H1 (cell line): ENCODE results near the gene CT45A10. TPM values are rescaled to one million over a fixed set of nuclear protein-coding genes. Genes with fewer than 3 reads are reported as not detected.

Source experiments
- CTCF ChIA-PET: fragments of 300-600 bp; sonication (Branson Sonifier 250); formaldehyde crosslinking; loops from one replicate; lab custom pipeline; 2021; ENCODE audit not compliant: partially characterized antibody; lab: Charles Lee
- POLR2A ChIA-PET: fragments of 300-600 bp; sonication (Branson Sonifier 250); formaldehyde crosslinking; loops from one replicate; lab custom pipeline; 2021; ENCODE audit warnings: inconsistent platforms; ENCODE audit not compliant: partially characterized antibody; lab: Charles Lee
- DNase-seq, 2 experiments: peaks; one replicate each; pipeline versions ENCODE4 v3.0.0 to v3.0.0-alpha.2; 2010 to 2022; ENCODE audit warnings: low spot score in 2 of 2, low read depth in 1 of 2, mixed read lengths in 1 of 2
- FAIRE-seq: peaks from 2 replicates; lab custom pipeline; 2011; peaks lifted over from hg19 to GRCh38; lab: Jason Lieb, UNC
- H2AFZ ChIP-seq: 2 replicates; pipeline ENCODE4 v1.8.1; 2012; ENCODE audit warnings: low read length, inconsistent platforms
- H2AK5ac ChIP-seq: 2 replicates; pipeline ENCODE4 v1.6.1; 2013; ENCODE audit warnings: low read depth, low read length
- H2BK120ac ChIP-seq: replicated peaks from 2 replicates; pipeline ENCODE3; 2013; ENCODE audit warnings: low read depth, low read length, inconsistent platforms
- H2BK12ac ChIP-seq: 2 replicates; pipeline ENCODE4 v1.6.1; 2013; ENCODE audit warnings: low read depth, low read length
- H2BK15ac ChIP-seq: 2 replicates; pipeline ENCODE4 v1.6.1; 2013; ENCODE audit warnings: low read length
- H2BK20ac ChIP-seq: 2 replicates; pipeline ENCODE4 v1.6.1; 2013; ENCODE audit warnings: low read length
- H2BK5ac ChIP-seq: 2 replicates; pipeline ENCODE4 v1.6.1; 2013; ENCODE audit warnings: low read depth, low read length
- H3K14ac ChIP-seq: 2 replicates; pipeline ENCODE4 v1.6.1; 2013; ENCODE audit warnings: inconsistent platforms; ENCODE audit not compliant: insufficient read length
- H3K18ac ChIP-seq: 2 replicates; pipeline ENCODE4 v1.6.1; 2013; ENCODE audit warnings: low read length; ENCODE audit errors: extremely low read depth
- H3K23ac ChIP-seq: 2 replicates; pipeline ENCODE4 v1.6.1; 2013; ENCODE audit warnings: inconsistent platforms; ENCODE audit not compliant: insufficient read length
- H3K23me2 ChIP-seq: 2 replicates; pipeline ENCODE4 v1.6.1; 2013; ENCODE audit warnings: low read depth, low read length
- H3K27ac ChIP-seq: 2 replicates; pipeline ENCODE4 v1.6.1; 2011; ENCODE audit warnings: low read depth, low read length, inconsistent platforms
- H3K27me3 ChIP-seq, 4 experiments: replicated peaks in 1 of 4; 1 replicate in 1 of 4; 2 replicates in 3 of 4; pipeline versions ENCODE4 v1.6.1 to v1.8.1; 2011 to 2013; ENCODE audit warnings: low read length in 3 of 4, mild to moderate bottlenecking in 3 of 4, inconsistent platforms in 2 of 4, mixed read lengths in 2 of 4, moderate library complexity in 1 of 4; ENCODE audit not compliant: control insufficient read depth in 3 of 4, insufficient read depth in 3 of 4; ENCODE audit errors: extremely low read depth in 1 of 4
- H3K36me3 ChIP-seq, 4 experiments: 2 replicates each; pipeline versions ENCODE4 v1.6.1 to v1.8.1; 2011 to 2013; ENCODE audit warnings: mild to moderate bottlenecking in 4 of 4, low read length in 3 of 4, moderate library complexity in 2 of 4, control low read depth in 1 of 4, inconsistent platforms in 1 of 4; ENCODE audit not compliant: insufficient read depth in 4 of 4, control insufficient read depth in 2 of 4
- H3K4ac ChIP-seq: replicated peaks from 2 replicates; pipeline ENCODE3; 2013; ENCODE audit warnings: low read length, low read depth, mixed read lengths, inconsistent platforms; ENCODE audit not compliant: insufficient read length
- H3K4me1 ChIP-seq, 4 experiments: replicated peaks in 1 of 4; 1 replicate in 1 of 4; 2 replicates in 3 of 4; pipeline versions ENCODE4 v1.6.1 to v1.8.1; 2011 to 2013; ENCODE audit warnings: low read length in 3 of 4, inconsistent platforms in 2 of 4, mixed read lengths in 1 of 4; ENCODE audit not compliant: insufficient read depth in 4 of 4, control insufficient read depth in 3 of 4
- H3K4me2 ChIP-seq, 2 experiments: 2 replicates each; pipeline versions ENCODE4 v1.6.1 to v1.8.1; 2011 to 2013; ENCODE audit warnings: low read depth in 2 of 2, low read length in 2 of 2, control low read depth in 1 of 2, inconsistent platforms in 1 of 2, mild to moderate bottlenecking in 1 of 2; ENCODE audit not compliant: insufficient read depth in 1 of 2
- H3K4me3 ChIP-seq, 4 experiments: fragments of 200-600, 300-600 bp in 1 of 4; sonication (generic), shearing (Covaris generic), sonication (Bioruptor Twin) in 1 of 4; 2 replicates each; pipeline versions ENCODE4 v1.5.1 to v1.8.1; 2011 to 2016; ENCODE audit warnings: low read length in 4 of 4, low read depth in 3 of 4, control low read depth in 2 of 4, inconsistent platforms in 2 of 4, mild to moderate bottlenecking in 2 of 4, mixed read lengths in 1 of 4, moderate library complexity in 1 of 4; ENCODE audit not compliant: insufficient read depth in 2 of 4; ENCODE audit errors: extremely low read depth in 1 of 4
- H3K56ac ChIP-seq: replicated peaks from 2 replicates; pipeline ENCODE3; 2013; ENCODE audit warnings: low read depth, mild to moderate bottlenecking, mixed read lengths, low read length, inconsistent platforms; ENCODE audit not compliant: insufficient read length
- H3K79me1 ChIP-seq: 2 replicates; pipeline ENCODE4 v1.6.1; 2013; ENCODE audit warnings: low read depth, low read length, control low read depth
- H3K79me2 ChIP-seq, 2 experiments: 2 replicates each; pipeline versions ENCODE4 v1.6.1 to v1.8.1; 2012 to 2013; ENCODE audit warnings: low read length in 2 of 2, mild to moderate bottlenecking in 2 of 2, inconsistent platforms in 1 of 2; ENCODE audit not compliant: insufficient read depth in 2 of 2, control insufficient read depth in 1 of 2
- H3K9ac ChIP-seq, 4 experiments: replicated peaks in 1 of 4; 1 replicate in 1 of 4; 2 replicates in 3 of 4; pipeline versions ENCODE4 v1.6.1 to v1.8.1; 2011 to 2013; ENCODE audit warnings: low read depth in 3 of 4, low read length in 3 of 4, control low read depth in 2 of 4, mild to moderate bottlenecking in 2 of 4, moderate library complexity in 2 of 4, inconsistent platforms in 1 of 4; ENCODE audit errors: extremely low read depth in 1 of 4
- H3K9me3 ChIP-seq, 2 experiments: 2 replicates each; pipeline versions ENCODE4 v1.6.1 to v1.8.1; 2012 to 2013; ENCODE audit warnings: mild to moderate bottlenecking in 2 of 2, moderate library complexity in 2 of 2, control low read depth in 1 of 2, inconsistent platforms in 1 of 2, low read depth in 1 of 2, low read length in 1 of 2, mixed read lengths in 1 of 2; ENCODE audit not compliant: insufficient read depth in 2 of 2
- H4K20me1 ChIP-seq, 2 experiments: replicated peaks in 1 of 2; 2 replicates each; pipeline versions ENCODE3 to v1.8.1; 2011 to 2013; ENCODE audit warnings: inconsistent platforms in 2 of 2, low read length in 2 of 2, mild to moderate bottlenecking in 1 of 2; ENCODE audit not compliant: insufficient read depth in 2 of 2, control insufficient read depth in 1 of 2
- H4K5ac ChIP-seq: 2 replicates; pipeline ENCODE4 v1.6.1; 2013; ENCODE audit warnings: low read length, low read depth, mixed read lengths, inconsistent platforms; ENCODE audit not compliant: insufficient read length
- H4K8ac ChIP-seq: 2 replicates; pipeline ENCODE4 v1.8.0; 2013; ENCODE audit warnings: mild to moderate bottlenecking, moderate library complexity, low read length, inconsistent platforms; ENCODE audit not compliant: insufficient read depth; ENCODE audit errors: extremely low read depth
- H4K91ac ChIP-seq: replicated peaks from 2 replicates; pipeline ENCODE3; 2013; ENCODE audit warnings: low read length, mixed read lengths, inconsistent platforms; ENCODE audit not compliant: insufficient read length
- BACH1 ChIP-seq: IDR thresholded peaks from 2 replicates; pipeline ENCODE4 v1.6.1; 2012; ENCODE audit warnings: low read length, improper control_type of control experiment
- CEBPB ChIP-seq: IDR thresholded peaks from 2 replicates; pipeline ENCODE4 v1.6.1; 2012; ENCODE audit warnings: low read depth, low read length
- MAX ChIP-seq: IDR thresholded peaks from 2 replicates; pipeline ENCODE4 v1.6.1; 2012; ENCODE audit warnings: inconsistent platforms
- NRF1 ChIP-seq: IDR thresholded peaks from 2 replicates; pipeline ENCODE4 v1.6.1; 2011; ENCODE audit warnings: mild to moderate bottlenecking, low read depth, low read length, improper control_type of control experiment
- PHF8 ChIP-seq: fragments of 200-600 bp; sonication (generic); conservative IDR thresholded peaks from 2 replicates; pipeline ENCODE4 v1.7.1; 2012; ENCODE audit warnings: low read depth, mild to moderate bottlenecking, inconsistent platforms, low read length, moderate library complexity
- POLR2A ChIP-seq, 2 experiments: IDR thresholded peaks; 1 replicate in 1 of 2; 2 replicates in 1 of 2; pipeline ENCODE4 v1.6.1; 2011; ENCODE audit warnings: low read depth in 2 of 2, low read length in 2 of 2, mild to moderate bottlenecking in 2 of 2; ENCODE audit errors: control extremely low read depth in 1 of 2
- RAD21 ChIP-seq, 2 experiments: IDR thresholded peaks in 1 of 2; conservative IDR thresholded peaks in 1 of 2; 2 replicates each; pipeline ENCODE4 v1.6.1; 2011; ENCODE audit warnings: low read depth in 2 of 2, low read length in 2 of 2, improper control_type of control experiment in 1 of 2, inconsistent platforms in 1 of 2, mild to moderate bottlenecking in 1 of 2, moderate library complexity in 1 of 2
- RBBP5 ChIP-seq: IDR thresholded peaks from 2 replicates; pipeline ENCODE4 v1.7.1; 2012; ENCODE audit warnings: low read depth, mild to moderate bottlenecking, inconsistent platforms, low read length, moderate library complexity, borderline replicate concordance
- RNF2 ChIP-seq: fragments of 200-900, 300-1000 bp; sonication (generic); IDR thresholded peaks from 2 replicates; pipeline ENCODE4 v1.7.1; 2016; ENCODE audit warnings: borderline replicate concordance, low read depth, mild to moderate bottlenecking, antibody characterized with exemption, low read length; ENCODE audit not compliant: poor library complexity, severe bottlenecking; ENCODE audit errors: missing control alignments
- SAP30 ChIP-seq: fragments of 300-600 bp; sonication (generic); IDR thresholded peaks from 2 replicates; pipeline ENCODE4 v1.7.1; 2012; ENCODE audit warnings: low read length, moderate library complexity, mild to moderate bottlenecking, inconsistent platforms; ENCODE audit not compliant: insufficient read depth, insufficient replicate concordance
- USF2 ChIP-seq: IDR thresholded peaks from 2 replicates; pipeline ENCODE4 v1.6.1; 2011; ENCODE audit warnings: low read length, improper control_type of control experiment
- WGBS, 2 experiments: shearing (Covaris generic) in 1 of 2; methylation state at CpG; one replicate each; pipeline versions ENCODE4 v1.1.6 to v1.1.7; 2013 to 2015; ENCODE audit warnings: low lambda C conversion rate in 2 of 2, mixed read lengths in 2 of 2, inconsistent platforms in 1 of 2, low coverage in 1 of 2, missing lambda C conversion rate in 1 of 2; ENCODE audit not compliant: insufficient replicate concordance in 2 of 2, insufficient coverage in 1 of 2, insufficient read length in 1 of 2; ENCODE audit errors: extremely low coverage in 1 of 2, missing lambda C conversion rate in 1 of 2; 5-methylcytosine and 5-hydroxymethylcytosine counted together
- polyA plus RNA-seq, 7 experiments: library from polyadenylated mRNA; depleted of rRNA in 3 of 7; stranded (reverse) in 5 of 7; unstranded in 2 of 7; fragments of >200 nt in 5 of 7; fragments of 200-250 nt in 2 of 7; gene quantifications; 1 replicate in 5 of 7; 2 replicates in 1 of 7; 4 replicates in 1 of 7; pipeline versions ENCODE4 v1.2.1 to v1.2.3, GENCODE V29; 2011 to 2013; ENCODE audit warnings: missing spikeins in 2 of 7, mixed read lengths in 2 of 7
- total RNA-seq: library from RNA; stranded (reverse); fragmentation: NEBNext Ultra II Directional; extraction: Animal tissue kit (Norgen Biotek cat#: 25700); gene quantifications from 2 replicates; pipeline ENCODE4 v1.2.1, GENCODE V29; 2021
- TF ChIP-seq, protein P1 (sequence below): IDR thresholded peaks from 2 replicates; pipeline ENCODE4 v1.6.1; 2011; ENCODE audit warnings: low read depth, mild to moderate bottlenecking, low read length; ENCODE audit not compliant: insufficient read depth

The CT45A10 gene
- total and polyA plus RNA-seq, 2 of the 8 experiments (the other 6 are each of a cell fraction or from before 2014, with no cell fraction given), result not detected

- POLR2A ChIA-PET, result no interaction called here
- H3K4me1 ChIP-seq, result no peaks in the 10 kb centered on the region
- no peak overlapping the region for H3K23ac ChIP-seq
- H2AK5ac ChIP-seq, result no peak overlapping the region
- no peak overlapping the region for H4K91ac ChIP-seq
- H3K4ac ChIP-seq, result no peak overlapping the region
- H4K5ac ChIP-seq, result no peak overlapping the region
- no peak overlapping the region for H2AFZ ChIP-seq
- no peaks in the 10 kb centered on the region for H3K27me3 ChIP-seq
- FAIRE-seq, result no peak
- no peaks in the 10 kb centered on the region for H3K79me1 ChIP-seq
- no peak overlapping the region for H3K14ac ChIP-seq
- no peak overlapping the region for H2BK12ac ChIP-seq
- CTCF ChIA-PET, result no interaction called here
- no peak overlapping the region for H3K56ac ChIP-seq
- no peak overlapping the region for H2BK120ac ChIP-seq
- H3K23me2 ChIP-seq, result no peaks in the 10 kb centered on the region
- WGBS, 2 experiments, result 68% methylated on average over 2 of the region's 2 CpGs; no CpG with 5 or more reads in 1 of the 2 experiments
- no peak overlapping the region for H3K4me3 ChIP-seq
- H2BK5ac ChIP-seq, result no peak overlapping the region
- no peak overlapping the region for H3K4me2 ChIP-seq
- H2BK15ac ChIP-seq, result no peak overlapping the region
- H3K9me3 ChIP-seq, result peaks cover 0 to 3% of the 10 kb centered on the region in 2 experiments; a peak in 1 of 4 replicates
- no peaks in the 10 kb centered on the region for H3K36me3 ChIP-seq
- no peaks in the 10 kb centered on the region for H3K79me2 ChIP-seq
- no peak overlapping the region for H4K8ac ChIP-seq
- no peak for DNase-seq
- no peak overlapping the region for H2BK20ac ChIP-seq
- no peak overlapping the region for H3K27ac ChIP-seq
- no peak overlapping the region for H3K18ac ChIP-seq
- no peak overlapping the region for H3K9ac ChIP-seq
- no peaks in the 10 kb centered on the region for H4K20me1 ChIP-seq
- no peak for TF ChIP-seq CEBPB
- TF ChIP-seq RAD21 (IDR thresholded peaks at IDR 0.05 in 1 of 2, conservative IDR thresholded peaks at IDR 0.05 in 1 of 2; ENCODE audit: low read depth in 2 of 2, low read length in 2 of 2), result no peak
- no peak for TF ChIP-seq RBBP5
- TF ChIP-seq, protein P1, sequence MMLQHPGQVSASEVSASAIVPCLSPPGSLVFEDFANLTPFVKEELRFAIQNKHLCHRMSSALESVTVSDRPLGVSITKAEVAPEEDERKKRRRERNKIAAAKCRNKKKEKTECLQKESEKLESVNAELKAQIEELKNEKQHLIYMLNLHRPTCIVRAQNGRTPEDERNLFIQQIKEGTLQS, result no peak
- no peak for TF ChIP-seq RNF2
- TF ChIP-seq NRF1, result no peak
- no peak for TF ChIP-seq POLR2A (IDR thresholded peaks at IDR 0.05; ENCODE audit: control extremely low read depth in 1 of 2, low read depth in 2 of 2, low read length in 2 of 2)
- no peak for TF ChIP-seq BACH1
- TF ChIP-seq PHF8, result no peak
- TF ChIP-seq USF2, result no peak
- no peak for TF ChIP-seq SAP30
- TF ChIP-seq MAX, result no peak
These were observed 34.7 kb upstream of the CT45A10 start for GRCh38 chrX:135927897-135928296.
